GM18508 (cell line): ENCODE measurements around the gene MRPS25.
"Not testable (repeated sequence)": the region's sequence is repeated elsewhere in the genome, so short reads cannot be mapped to it uniquely, and the experiment has no call there.

ENCODE experiments used
- ATAC-seq: cut with Tn5 transposase; IDR thresholded peaks from one replicate; pipeline ENCODE4 v1.9.1; 2021; ENCODE audit warnings: moderate number of reproducible peaks; ENCODE audit not compliant: insufficient read depth, unreplicated experiment

The MRPS25 gene

DNA sequence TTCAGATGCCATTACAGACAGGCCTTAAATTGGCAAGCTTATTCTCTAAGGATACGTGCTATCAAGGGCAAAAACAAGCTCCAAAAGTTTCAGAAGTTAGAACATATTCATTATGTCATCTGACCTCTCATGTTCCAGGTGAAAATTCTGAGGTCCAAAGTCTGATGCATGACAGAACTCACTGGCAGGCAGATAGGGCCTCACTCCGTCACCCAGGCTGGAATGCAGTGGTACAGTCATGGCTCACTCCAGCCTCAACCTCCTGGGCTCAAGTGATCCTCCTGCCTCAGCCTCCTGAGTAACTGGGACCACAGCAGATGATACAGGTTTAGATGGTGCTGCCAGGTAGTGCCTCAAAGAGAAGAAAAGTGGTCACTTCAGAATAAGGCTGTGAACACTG is 15.5 kb downstream of the MRPS25 start:
- no peak for ATAC-seq

DNA sequence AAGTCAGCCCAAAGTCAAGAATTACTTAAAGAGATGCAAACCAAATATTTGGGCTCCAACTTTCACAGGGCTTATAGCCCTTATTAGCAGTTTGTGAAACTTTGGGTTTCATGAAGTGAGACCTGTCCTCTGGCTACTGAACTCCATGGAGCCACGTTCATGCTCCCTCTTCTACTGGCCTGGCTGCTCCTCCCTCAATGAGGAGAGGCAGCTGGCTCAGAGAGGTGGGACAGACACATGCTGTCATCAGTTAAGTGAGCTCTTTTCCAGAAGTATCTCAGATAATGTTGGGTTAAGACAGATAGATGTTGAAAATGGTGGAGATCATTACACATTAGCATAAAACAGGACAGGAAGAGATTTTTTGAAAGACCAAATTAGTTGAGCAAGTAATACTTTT is 19.4 kb downstream of the MRPS25 start:
- ATAC-seq, result no peak

DNA sequence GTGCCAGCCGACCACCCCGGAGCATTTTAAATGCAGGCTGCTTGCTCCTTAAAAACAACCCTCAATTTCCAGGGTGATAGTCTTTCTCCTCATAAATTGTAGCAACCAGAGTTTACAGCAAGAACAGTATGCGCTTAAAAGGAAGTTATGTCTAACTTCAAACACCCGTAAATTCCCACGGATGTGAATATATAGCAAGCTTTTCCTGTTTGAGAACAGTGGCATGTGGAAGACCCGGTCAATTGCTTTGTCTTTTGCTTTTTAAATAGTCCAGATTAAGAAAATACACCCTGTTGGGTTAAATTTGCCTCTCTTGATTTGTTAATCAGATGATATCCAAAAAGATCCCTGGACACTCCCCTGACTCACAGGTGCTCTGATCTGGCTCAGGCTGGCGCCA is 20.8 kb downstream of the MRPS25 start:
- ATAC-seq, result no peak

DNA sequence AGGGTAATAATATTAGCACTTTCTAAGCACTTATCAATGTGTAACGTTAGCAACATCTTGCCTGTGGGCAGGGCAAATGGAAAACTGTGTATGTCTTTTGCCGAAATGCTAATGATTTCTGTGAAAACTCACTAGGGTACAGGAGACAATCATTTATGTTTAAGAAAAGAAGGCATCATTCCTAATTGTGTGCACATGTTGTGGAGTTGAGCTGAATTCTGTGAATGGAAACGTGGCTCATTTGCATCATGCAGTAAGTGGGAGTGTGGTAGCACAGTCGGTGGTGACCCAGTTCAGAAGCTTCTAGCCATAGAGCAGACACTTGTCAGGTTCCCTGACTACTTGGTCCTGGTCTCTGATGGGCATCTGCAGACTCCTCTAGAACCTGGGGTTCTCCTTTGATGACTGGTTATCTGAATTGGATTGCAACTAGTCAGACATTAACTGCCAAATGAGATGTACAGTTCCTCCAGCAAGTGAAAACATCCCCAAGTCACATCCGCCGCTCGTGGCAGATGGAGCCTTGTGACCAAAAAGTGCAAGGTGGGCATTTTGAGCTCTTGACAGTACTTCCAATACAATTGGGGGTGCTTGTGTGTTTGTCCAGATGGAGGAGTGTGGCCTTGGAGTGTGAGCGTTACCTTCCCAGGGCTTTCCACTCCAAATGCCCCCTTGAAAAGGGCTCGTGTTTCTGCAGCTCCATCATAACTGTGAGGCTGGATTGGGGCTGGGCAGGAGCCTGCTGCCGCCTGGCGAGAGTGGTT is 21.5 kb downstream of the MRPS25 start:
- ATAC-seq, result no peak

DNA sequence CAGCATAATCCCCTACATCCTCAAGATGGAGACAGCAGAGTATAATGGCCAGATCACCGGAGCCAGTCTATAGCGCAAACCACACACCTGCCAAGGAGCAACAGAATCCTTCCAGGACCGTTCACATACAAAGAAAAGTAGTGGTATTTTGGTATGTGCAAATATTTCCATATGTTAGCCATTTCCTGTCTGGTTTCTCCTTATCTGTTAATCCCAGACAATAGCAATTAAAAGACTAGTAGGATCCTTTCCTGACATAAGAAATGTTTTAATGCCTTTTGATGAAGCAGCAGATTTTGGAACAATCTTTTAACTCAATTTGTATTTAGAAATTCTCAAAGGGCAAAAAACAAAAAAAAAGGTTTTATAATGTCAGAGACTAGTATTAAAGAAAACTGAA is 22.2 kb downstream of the MRPS25 start:
- ATAC-seq, result no peak

DNA sequence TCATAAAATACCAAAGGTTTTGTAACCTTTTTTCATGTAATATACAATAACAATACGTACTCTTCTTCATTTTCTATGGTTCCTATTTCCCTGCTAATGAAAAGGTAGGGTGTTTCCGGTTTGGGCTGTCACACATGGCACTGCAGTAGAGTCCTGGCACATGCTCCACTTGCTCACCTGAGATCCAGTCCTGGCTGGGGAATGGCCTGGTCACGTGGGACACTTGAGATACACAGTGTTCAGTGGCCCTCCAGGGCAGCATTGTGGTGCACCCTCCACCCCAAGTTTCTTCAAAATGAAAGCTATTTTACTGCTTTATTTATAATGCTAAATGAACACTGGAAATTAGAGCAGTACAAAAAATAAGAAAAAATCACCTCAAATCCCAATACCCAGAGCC is 23.2 kb downstream of the MRPS25 start:
- no peak for ATAC-seq

DNA sequence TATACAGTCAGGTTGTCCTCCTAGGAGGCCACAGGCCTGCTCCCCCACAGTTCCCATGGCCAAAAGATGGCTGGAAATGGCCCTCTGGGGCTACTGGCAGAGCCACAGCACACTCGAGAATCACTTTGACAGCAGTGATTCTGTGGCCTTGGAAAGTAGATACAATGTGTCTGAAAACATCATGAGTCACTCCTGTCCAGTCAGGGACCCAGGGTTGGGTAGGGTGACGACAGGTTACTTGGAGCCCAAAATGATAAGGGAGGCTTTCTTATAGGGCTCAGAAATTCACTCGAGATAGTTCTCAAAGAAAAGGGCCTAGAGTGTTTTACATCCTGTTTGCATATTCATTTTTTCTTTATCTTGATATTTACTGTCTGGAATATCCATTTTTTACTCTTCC is 24.3 kb downstream of the MRPS25 start:
- no peak for ATAC-seq

DNA sequence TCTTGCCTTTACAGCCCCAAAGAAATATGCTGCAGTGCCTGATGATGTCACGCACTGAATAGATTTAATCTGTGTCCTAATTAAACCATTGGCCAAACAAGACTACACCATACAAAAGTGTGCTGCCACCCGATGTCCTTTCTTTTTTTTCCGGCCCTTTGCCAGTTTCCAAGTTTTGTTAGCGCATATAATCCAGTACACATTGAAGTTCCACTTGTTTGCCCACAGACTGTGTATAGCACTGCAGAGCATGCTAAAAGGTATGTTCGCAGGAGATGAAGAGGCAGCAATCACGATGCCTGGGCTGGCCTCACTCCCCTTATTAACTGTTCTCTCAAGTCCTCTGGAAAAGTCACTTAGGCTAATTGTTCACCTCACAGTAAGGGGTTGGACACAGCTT is 26.8 kb downstream of the MRPS25 start:
- no peak for ATAC-seq

DNA sequence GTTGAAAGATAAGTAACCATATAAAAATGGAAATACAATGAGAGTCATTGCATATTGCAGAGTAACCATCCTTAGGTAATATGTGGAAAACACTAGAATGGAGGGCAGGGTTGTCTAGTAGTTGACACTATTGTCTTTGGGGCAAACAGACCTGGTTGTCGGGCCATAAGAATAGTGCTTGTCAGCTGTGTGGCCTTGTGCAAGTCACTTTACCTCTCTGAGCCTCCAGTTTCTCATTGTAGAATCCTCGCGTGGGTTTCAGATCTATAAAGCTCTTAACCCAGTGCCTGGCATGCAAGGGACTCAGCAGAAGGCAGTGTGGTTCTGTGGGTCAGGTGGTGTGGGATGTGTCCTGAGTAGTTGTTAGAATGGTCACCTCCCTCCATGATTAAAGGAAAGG is 32.0 kb downstream of the MRPS25 start:
- ATAC-seq, result no peak

DNA sequence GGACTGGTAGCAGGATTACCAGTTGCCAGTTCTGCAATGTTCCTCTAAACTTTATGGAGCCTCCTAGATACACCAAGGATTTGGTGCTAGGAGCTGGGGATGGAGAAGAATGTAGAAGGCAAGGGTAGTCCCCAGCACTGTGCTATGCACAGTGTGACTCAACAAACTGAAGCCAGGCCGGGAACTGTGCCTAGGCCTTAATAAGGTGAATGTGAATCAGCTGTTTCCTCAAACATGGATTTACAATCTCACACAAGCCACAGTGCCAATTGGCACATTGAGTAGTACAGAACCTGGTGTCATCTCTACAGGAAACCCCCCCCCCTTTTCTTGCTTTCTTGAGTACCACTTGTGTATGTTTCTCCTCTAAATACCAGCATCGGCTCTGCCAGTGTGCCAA is 32.5 kb downstream of the MRPS25 start:
- ATAC-seq, result no peak

DNA sequence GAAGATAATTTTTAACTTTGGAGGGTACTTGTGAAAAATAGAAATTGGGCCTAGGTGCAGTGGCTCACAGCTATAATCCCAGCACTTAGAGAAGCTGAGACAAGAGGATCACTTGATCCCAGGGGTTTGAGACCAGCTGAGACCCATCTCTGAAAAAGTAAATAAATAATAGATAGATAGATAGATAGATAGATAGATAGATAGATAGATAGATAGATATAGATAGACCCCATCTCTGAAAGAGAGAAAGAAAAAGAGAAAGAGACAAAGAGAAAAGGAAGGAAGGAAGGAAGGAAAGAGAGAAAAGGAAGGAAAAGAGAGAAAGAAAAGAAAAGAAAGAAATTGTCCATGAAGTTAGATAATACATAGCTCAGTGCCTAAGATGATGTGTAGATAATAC is 35.5 kb downstream of the MRPS25 start:
- ATAC-seq, result no peak

DNA sequence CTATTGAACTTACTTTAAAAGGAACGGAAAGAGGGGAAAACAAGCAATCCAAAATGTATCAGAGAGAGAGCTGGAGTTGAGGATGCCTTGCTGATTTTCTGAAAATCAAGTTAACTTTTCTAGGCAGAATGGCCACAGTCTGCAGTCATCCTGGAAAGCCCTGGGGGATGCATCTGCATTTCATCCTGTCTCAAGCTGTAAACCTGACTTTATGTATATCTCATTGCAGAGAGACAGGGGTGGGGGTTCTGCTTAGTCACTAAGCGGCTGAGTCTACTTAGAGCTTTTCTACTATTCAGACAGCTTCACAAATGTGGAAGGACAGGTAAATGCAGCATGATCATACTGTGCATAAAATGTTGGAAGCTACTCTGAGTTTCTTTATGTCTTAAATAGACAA is 41.4 kb downstream of the MRPS25 start:
- no peak for ATAC-seq

DNA sequence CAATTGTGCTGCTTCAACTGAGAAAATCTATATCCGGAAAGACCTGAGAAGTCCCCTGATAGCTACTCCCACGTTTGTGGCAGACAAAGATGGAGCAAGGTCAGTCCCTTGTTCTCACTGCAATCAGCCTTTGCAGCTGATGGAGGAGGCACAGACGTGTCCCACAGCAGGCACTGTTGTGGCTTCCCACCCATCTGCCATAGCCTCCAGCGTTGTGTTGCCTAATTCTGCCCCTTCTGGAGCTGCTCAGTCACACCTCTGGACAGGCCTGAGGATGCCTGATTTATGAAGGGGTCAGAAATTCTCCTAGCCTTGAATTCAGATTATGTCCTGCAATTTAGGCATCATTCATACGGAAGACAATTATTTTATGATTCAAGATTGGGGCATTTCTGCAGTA is 41.9 kb downstream of the MRPS25 start:
- no peak for ATAC-seq

DNA sequence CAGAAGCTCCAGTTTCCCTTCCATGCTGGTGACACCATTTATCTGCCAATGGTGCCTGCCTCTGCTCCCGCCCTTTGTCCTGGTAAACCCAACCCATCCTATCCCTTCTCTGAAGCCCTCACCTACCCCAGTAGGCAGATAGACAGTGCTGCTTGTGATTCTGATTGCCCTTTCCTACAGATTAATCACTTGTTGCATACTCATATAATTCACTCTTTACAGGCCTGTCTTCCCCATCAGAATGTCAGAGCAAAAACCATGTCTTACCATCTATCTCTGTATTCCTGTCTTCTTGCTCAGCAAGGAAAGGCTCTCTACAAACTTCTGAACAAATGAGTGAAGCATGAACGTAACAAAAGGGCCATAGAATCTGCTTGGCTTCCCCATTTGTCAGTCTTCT is 47.9 kb downstream of the MRPS25 start:
- no peak for ATAC-seq

DNA sequence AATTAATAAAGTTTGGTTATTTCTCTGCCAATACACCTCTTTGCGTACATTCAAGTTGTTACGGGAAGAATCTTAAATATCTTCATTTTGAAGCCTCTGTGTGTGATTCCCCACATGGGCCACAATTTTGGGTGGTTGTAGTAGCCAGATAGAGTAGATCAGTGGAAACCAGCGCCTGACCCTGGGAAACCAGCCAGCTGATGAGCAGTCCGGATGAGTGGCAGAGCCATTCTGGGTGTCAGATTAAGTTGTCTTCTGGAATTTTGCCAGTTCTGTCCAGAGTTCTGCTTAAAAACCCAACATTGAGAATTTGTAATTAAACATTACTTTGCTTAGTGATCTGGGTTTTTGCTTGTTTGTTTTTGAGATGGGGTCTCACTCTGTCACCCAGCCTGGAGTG is 49.7 kb downstream of the MRPS25 start:
- ATAC-seq, result no peak

DNA sequence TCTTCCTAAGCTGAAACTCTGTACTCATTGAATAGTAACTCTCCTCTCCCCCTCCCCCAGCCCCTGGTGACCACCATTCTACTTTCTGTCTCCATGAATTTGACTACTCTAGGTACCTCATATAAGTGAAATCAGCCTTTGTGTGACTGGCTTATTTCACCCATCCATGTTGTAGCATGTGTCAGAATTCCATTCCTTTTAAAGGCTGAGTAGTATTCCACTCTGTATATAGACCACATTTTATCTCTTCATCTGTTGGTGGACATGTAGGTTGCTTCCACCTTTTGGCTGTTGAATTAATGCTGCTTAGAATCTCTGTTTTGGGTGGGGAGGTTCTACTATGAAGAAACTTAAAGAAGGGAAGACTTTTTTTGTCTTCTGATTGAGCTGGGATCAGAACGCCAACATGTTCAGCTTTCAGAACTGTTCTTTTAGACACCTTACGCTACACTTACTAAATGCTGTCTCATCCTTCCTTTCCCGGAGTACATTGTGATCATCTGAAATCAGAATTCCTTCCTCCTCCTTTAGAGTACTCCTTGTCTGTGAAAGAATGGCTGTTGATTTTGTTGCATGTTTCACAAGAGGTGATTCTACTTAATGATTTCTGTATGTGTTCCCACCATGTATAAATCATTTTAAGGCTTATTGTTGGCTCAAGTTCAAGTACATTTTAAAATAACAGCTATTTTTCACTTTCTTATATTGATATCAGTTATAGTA is 50.3 kb downstream of the MRPS25 start:
- no peak for ATAC-seq

DNA sequence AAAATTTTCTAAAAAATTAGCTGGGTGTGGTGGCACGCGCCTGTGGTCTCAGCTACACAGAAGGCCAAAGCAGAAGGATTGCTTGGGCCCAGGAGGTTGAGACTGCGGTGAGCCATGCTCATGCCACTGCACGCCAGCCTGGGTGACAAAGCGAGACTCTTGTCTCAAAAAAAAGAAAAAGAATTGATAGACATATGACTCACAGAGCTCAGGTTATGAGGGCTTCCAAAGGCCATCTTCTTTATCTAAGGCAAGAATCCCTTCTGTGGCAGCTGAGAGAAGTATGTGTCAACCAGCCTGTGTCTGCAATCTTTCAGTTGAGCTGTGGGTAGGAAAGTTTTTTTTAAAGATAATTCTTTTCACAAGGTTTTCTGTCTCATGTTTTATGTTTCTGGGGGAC is 53.9 kb downstream of the MRPS25 start:
- ATAC-seq, result no peak

DNA sequence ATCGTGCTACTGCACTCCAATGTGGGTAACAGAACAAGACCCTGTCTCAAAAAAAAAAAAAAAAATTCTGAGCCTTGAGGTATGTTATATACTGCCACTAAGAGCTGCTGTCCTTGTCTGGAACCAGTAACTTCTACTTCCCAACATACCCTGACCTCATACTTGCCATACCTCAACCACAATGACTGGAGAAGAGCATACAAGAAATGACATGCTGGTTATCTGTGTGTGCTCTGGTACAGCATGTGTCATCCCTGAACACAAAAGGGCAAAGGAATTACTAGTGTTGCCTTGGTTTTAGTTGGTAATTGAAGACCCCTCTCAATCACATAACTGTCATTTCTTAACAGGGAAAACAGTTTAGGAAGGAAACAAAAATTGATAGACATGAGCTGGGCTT is 54.5 kb downstream of the MRPS25 start:
- no peak for ATAC-seq

DNA sequence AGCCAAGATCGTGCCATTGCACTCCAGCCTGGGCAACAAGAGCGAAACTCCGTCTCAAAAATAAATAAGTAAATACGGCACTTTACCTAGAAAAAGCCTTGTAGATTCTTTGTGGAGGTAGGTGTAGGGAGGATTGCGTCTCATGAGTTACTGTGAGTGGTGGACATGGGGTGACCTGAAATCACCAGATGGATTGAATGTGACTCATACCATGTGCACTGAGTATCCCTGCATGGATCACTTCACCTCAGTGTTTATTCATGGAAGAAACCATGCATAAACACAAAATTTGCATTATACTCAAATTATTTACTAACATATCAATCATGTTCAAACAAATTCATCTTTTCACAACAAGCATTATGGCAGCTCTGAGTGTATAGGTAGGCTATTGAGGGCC is 55.9 kb downstream of the MRPS25 start:
- no peak for ATAC-seq

DNA sequence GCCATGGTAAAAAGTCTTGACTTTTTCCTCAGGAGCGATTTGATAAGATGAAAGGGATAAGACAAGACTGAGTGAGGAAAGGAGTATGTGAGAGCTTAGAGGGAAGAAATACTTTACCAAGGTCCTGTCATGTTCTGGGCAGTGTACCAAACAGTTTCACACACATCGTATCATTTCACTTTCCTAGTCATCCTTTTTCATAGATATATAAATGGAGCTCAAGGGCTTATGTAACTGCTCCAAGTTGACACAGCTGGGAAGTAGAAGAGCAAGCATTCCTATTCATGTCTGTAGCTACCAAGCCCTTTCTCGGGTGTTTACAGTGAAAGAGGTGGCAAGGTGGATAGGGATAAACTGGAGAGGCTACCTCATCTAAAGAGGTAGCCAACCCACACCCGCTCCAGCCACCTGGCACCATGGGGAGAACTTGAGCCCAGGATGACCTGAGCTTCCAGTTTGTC is 57.4 kb downstream of the MRPS25 start:
- no peak for ATAC-seq

DNA sequence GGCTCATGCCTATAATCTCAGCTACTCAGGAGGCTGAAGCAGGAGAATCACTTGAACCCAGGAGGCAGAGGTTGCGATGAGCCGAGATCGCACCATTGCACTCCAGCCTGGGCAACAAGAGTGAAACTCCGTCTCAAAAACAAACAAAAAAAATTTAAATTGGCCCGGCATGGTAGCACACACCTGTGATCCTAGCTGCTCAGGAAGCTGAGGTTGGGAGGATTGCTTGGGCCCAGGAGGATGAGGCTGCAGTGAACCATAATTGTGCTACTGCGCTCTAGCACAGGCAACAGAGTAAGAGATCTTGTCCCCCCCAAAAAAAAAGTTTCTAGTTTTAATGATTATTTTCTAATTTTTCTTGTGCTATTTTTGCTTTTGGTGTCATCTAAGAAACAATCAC is 65.9 kb downstream of the MRPS25 start:
- not testable (repeated sequence) for ATAC-seq
